HG03175 (cell line): Measurements from ENCODE around the gene EPAS1.
A peak's percentile ranks its signal among the peaks of the same experiment; 100 is the strongest.

Experiments used
- ATAC-seq: cut with Tn5 transposase; IDR thresholded peaks from one replicate; pipeline ENCODE4 v1.9.1; 2021; ENCODE audit warnings: mild to moderate bottlenecking, moderate library complexity; ENCODE audit not compliant: unreplicated experiment

The EPAS1 gene

DNA sequence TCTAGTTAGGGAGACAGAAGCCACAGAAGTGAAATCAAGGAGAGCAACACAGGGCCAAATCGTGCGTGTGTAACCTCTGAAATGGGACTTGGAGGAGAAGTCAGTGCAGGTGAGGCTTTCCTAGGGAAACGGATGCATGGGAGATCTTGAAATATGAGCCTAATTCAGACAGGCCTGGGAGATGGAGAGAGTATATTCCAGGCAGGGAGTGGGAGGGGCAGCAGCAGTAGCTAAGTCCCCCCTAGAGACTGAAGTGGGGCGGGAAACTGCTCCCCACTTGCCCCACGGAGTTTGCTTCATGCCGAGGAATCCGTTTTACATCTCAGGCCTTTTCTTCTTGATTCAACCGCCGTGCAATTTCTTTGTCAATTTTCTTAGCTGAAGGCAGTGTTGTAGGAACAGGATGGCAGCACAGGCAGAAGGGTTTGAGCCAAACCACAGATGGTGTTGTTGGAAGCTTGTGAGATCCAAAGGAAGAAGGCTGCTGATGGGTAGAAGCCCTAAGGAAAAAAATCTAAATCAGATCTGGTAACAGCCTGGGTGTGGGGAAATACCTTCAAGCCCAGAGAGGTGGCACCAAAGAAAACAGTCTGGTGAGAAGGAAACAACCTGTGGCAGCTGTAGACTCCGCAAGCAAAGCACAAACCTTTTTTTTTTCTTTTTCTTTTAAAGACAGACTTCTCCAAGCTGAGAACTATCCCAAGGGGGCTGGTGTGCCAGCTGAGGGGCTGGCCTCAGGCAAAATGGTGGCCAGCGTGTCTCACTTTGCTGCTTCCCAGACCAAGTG lies 40.2 kb downstream of the EPAS1 start:
- ATAC-seq = no peak

GRCh38 chr2:46338674-46339073 lies 41.5 kb downstream of the EPAS1 start:
- no peak for ATAC-seq

GRCh38 chr2:46339200-46339599 lies 42.0 kb downstream of the EPAS1 start:
- ATAC-seq = no peak

DNA sequence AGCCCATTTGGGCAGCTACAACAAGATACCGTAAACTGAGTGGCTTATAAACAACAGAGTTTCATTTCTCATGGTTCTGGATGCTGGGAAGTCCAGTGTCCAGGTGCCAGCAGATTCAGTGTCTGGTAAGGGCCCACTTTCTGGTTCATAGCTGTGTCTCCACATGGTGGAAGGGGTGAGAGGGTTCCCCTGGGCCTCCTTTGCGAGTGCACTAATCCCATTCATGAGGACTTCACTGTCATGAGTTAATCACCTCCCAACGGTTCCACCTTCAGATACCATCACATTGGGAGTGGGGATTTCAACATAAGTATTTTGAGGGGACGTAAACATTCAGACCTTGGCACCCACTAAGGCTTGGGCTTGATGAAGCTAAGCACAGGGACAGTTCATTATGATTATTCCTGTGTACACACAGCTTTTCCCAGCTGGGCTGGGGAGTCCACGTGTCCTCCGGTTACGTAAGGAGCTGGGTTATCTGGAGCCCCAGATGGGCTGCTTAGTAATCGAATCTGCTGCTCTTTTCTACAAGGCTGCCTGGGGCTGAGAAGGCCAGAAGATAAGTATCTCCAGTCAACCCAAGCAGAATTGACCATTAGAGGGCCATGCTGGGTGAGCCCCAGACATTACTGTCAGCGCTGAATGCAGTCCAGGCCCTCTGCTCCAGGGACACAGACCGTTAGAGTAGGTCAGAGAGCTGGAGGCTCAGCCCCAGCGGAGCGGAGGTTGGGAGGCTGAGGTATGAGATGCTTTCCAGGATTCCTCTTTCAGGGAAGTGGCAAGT lies 42.7 kb downstream of the EPAS1 start:
- no peak for ATAC-seq

DNA sequence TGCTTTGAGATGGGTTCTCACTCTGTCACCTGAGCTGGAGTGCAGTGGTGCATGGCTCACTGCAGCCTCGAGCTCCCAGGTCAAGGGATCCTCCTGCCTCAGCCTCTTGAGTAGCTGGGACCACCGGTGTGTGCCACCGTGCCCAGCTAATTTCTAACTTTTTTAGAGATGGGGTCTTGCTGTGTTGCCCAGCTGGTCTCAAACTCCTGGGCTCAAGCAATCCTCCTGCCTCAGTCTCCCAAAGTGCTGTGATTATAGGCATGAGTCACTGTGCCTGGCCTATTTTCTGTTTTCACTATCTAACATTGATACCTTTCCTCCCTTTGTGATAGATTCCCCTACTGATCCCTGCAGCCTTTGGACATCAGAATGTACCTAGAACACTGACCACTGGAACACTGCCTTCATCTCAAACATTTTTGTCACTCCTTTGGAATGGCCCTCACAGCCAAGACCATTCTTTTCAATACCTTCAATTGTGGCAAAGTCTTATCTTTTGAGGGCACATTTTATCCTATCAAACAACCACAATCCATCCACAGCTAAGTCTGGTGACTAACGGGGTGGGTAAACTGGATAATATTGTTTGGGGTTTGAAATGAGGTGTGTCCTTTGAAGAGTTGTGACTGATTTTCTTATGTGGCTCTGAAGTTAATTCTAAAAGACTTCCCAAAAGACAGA lies 43.7 kb downstream of the EPAS1 start:
- no peak for ATAC-seq

DNA sequence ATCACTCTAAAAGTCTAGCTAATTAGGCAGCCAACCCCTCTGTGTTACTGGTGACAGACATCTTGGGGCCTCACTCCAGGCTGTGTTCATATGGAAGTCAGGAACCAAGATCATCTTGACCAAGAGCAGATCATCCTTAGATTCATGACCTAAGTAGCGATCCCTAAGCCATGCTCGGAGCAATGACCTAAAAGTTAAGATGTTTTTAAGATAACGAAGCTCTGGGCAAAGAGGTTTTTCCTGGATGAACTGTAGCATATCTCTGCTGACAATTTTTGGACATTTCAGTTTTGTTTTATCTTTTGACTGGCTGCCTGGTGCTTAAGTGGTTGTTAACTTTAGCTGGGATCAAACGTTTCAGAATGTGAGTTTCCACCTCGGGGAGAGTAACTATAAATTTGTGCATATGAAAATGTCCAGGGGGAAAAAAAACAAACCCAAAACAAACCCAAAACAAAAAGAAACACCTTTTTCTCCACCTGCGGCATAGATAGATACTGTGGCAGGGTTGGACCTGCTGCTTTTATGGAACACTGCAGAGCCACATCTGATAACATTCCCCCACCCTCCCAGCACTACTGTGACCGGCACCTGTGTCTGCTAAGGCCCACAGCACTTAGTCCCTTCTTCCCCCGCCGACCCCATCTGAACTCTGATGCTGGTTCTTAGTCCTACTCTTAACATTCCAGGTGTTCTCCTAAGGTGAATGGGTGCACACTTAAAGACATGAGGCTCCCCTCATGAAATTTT lies 45.5 kb downstream of the EPAS1 start:
- no peak for ATAC-seq

DNA sequence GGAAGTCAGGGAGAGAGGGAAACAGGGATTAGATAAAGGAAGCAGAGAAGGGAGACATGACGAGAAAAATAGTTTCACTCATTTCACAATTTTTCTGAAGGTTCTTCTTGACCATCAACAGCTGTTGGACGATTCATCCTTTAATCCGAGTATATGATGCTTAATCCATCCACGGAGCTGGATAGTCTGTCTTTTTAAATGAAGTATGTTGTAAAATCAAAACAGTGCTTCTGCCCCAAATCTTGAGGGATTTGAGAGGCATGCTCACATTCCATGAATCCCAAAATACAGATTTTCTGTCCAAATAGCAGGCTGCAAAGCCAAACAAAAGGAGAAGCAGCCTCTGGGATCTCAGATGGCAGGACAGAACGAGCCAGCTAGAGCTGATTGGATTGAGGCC lies 47.5 kb downstream of the EPAS1 start:
- no peak for ATAC-seq

DNA sequence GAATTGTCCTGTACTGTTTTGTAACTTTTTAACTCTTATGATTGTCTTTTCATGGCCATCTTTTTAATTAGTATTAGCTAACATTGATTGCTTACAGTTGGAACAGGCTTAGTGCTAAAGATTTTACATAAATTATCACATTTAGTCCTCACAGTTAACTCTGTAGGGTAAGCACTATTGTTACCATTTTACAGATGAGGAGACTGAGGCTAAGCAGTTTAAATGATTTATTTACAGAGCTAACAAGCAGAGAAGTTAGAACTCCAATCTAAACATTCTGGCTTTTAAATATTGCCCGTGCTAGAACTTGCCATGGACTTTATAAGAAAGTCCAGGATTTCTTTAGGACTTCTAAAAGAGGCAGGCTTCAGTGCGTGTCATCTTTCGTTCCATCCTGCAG lies 48.6 kb downstream of the EPAS1 start:
- no peak for ATAC-seq

GRCh38 chr2:46346719-46347118 lies 49.5 kb downstream of the EPAS1 start:
- no peak for ATAC-seq

DNA sequence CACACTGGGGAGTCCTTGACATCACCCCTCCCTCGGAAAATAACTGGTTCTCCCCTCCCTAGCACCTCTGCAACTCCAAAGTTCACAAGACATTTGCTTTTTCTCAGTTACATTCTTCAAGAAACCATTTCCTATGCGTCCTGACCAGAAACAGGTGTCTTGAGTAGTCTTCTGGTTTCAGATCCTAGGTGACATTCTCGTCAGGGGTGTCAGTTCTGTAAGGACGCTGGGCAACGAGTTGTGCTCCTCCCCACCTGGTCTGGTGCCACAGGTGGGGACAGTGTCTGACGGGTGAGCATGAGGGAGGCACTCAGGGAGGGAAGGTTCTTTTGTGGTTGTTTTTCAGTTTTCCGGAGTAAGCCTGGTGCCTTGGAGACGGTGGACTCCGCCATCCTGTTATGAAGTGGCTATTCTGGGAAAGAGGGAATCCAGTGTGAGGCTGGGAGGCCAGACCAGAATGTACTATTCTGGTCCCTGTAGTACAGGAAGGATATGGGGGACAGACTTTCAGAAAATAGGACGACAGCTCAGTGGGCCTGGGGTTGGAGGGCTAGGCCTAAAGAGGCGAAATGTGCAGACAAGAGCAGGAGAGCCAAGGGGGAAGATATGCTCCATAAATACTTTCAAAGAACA lies 50.6 kb downstream of the EPAS1 start:
- ATAC-seq = peak; percentile 80

DNA sequence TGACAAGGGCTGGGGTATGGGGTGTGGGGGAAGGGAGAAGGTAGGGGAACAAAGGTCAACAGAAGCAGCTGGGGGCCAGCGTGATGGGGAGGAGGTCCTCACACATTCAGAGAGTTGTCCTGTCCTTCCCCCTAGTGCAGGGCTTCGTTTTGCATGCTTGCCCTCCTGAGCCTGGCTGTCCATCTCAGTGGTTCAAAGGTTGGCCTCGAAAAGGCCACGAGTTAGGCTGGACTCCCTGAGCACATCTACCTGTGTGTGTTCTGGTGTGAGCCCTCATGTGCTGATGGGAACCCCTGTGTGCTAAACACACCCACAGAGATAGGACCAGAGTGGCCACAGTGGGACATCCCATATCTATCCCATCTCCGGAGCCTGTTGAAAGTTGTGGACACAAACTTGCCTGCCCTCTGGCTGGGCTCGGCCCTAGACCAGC lies 51.9 kb downstream of the EPAS1 start:
- no peak for ATAC-seq

- no peak for ATAC-seq
Measured at GRCh38 chr2:46350029-46350689, 53.0 kb downstream of the EPAS1 start.

DNA sequence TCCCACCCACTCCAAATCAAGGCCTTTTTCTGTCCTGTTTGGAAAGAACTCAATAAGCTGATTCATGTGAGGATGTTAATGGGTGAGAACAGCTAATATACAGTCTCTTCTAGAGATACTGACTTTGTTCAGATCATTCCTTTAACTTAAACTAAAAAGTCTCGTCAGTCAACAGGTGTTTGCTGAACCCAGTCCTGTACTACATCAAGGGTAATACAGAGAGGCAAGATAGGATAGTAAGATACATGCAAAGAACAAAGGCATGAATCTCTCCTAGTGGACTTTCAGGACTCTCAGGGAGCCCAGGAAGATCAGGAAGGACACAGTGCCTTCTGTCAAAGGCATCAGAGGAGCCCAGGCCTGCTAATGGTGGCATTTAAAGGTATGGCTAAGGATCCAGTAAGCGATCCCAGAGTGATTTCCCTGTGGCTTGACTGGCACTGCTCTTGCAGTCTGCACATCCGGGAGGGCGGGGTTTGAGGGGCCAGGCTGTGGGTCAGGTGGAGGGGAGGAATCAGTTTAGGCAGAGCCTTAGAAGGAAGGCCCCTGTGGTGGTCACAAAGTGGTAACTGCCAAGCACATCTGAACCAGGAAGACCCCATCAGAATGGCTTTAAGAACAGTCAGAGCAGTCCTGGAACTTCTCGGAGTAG lies 54.0 kb downstream of the EPAS1 start:
- no peak for ATAC-seq

- no peak for ATAC-seq
Measured at GRCh38 chr2:46351750-46352138, 54.5 kb downstream of the EPAS1 start.

DNA sequence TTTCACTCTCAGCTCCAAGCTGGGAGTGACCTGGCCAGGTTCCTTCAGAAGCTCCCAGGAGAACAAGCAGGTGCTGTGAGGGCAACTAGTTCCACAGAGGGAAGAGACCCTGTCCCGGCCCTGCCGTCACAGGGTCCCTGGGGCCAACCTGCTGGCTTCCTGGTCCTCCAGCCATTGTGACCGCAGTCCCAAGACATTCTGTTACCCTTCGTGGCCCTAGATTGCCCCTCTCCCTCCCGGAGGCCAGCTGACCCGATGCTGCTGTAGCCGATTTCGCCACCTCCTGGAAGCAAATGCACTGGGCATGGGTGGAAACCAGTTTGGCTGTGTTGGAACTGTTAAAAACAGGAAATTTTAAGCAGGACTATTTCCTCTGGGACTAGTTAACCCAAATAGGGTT lies 55.4 kb downstream of the EPAS1 start:
- no peak for ATAC-seq

DNA sequence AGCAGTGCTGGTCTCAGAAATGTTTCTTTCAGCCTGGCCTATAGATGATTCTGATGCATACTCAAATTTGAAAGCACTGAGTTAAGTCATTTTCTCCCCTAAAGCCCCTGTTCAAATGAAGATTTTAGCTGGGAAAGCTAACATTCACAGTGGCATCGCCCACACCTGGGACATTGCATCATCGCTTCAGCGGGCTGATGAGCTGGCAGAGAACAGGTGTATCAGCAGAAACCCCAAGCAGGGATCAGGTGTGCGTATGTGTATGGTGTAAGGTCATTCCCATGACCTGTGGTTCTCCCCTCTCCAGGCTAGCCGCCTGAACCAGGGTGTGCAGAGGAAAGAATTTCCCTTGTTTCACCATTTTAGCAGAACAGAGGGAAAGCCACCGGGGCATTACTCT lies 56.3 kb downstream of the EPAS1 start:
- ATAC-seq = no peak

DNA sequence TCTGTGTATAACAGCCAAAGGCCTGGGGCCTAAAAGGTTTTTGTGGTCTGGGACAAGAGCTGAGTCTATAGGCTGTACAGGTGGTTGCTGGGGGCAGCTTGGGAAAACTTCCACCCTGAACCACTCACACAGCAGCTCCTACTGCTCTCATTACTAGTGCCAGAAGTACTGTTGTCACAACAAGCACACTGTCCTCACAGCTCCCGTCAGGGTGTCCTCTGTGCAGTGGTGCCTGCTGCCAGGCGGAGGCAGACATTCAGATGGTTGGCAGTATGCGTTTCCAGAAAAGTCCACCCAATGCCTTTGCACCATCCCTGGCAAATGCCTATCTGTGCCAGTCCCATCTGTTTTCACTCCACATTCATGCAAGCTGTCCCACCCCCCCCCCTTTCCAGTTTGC lies 58.5 kb downstream of the EPAS1 start:
- ATAC-seq = no peak

DNA sequence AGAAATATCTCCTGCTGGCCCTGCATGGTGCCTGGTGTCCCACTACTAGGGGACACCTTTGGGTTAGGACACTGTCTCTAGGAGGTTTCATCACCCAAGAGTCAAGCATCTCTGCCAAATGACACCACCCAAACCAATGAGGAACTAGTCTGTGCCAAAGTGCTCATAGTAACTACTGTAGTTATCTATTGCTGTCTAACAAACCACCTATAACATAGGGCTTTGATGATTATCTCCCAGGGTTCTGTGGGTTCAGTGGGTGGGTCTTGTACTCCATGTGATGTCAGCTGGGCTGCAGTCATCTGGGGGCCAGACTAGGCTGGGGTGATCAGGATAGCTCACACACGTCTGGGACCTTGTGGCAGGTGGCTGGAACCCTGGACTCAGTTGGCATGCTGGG lies 59.8 kb downstream of the EPAS1 start:
- no peak for ATAC-seq

DNA sequence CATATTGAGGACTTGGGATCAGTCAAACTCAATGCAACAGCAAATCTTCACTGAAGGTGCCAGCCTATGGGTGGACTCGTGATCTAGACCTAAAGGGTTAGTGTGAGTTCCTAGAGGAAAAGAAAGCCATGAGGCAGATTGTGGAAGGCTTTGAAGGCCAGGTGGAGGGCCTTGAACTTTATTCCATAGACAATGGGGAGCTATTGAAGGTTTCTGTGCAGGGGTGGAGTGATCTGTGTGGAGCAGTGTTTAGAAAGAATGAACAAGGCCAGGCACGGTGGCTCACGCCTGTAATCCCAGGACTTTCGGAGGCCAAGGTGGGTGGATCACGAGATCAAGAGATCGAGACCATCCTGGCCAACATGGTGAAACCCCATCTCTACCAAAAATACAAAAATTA lies 61.5 kb downstream of the EPAS1 start:
- ATAC-seq = no peak

DNA sequence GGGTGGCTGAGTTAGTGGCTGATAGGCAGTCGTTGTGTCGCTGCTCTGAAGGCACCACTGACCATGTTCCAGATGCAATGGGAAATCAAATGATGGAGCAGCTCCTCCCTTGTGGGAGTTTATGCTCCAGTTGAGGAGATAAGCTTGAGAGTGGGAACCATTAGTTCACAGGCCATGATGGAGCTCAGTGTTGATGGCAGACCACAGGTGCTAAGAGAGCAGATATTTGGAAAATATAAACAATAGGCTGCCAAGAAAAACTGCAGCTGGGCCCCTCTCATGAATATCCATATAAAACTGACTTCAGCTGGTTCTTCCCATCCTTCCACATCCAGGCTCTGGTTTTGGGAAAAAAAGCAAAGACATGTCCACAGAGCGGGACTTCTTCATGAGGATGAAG lies 63.1 kb downstream of the EPAS1 start:
- no peak for ATAC-seq
